Activated CD8-positive, alpha-beta memory T cell treated with anti-CD3 and anti-CD28 coated beads for 1 hour (primary cell): Measurements from ENCODE around the gene RASEF.
"Not testable (repeated sequence)": the region's sequence is repeated elsewhere in the genome, so short reads cannot be mapped to it uniquely, and the experiment has no call there.

Source experiments
- DNase-seq, 2 donors: peaks; one replicate each; pipeline ENCODE4 v3.0.0-alpha.2; 2020; ENCODE audit warnings: low read depth in 1 of 2; ENCODE audit errors: extremely low read depth in 1 of 2

RASEF gene

GRCh38 chr9:83062651-83063527 is at the start of gene RASEF:
Gene RASEF (minus strand): TSS chr9:83063142. CDS start chr9:83062867, 275 bp downstream.
- no peak for DNase-seq

- DNase-seq: no peak
Observed at GRCh38 chr9:83111169-83111568, 48.2 kb upstream of the RASEF start.

- no peak for DNase-seq
Observed at GRCh38 chr9:83109296-83109695, 46.4 kb upstream of the RASEF start.

- DNase-seq: no peak
Observed at GRCh38 chr9:83108208-83108607, 45.3 kb upstream of the RASEF start.

- DNase-seq: no peak
Observed at GRCh38 chr9:83106772-83107171, 43.8 kb upstream of the RASEF start.

- no peak for DNase-seq
Observed at GRCh38 chr9:83106263-83106662, 43.3 kb upstream of the RASEF start.

GRCh38 chr9:83097633-83098032 is 34.7 kb upstream of the RASEF start:
- no peak for DNase-seq

GRCh38 chr9:83093311-83093710 is 30.4 kb upstream of the RASEF start:
- DNase-seq: not testable (repeated sequence)

- no peak for DNase-seq
Observed at GRCh38 chr9:83081846-83082245, 18.9 kb upstream of the RASEF start.

- no peak for DNase-seq
Observed at GRCh38 chr9:83081010-83081409, 18.1 kb upstream of the RASEF start.

GRCh38 chr9:83075932-83076331 is 13.0 kb upstream of the RASEF start:
- DNase-seq: not testable (repeated sequence)

- DNase-seq: not testable (repeated sequence)
Observed at GRCh38 chr9:83072498-83072897, 9.6 kb upstream of the RASEF start.

- DNase-seq: no peak
Observed at GRCh38 chr9:83071626-83072025, 8.7 kb upstream of the RASEF start.

GRCh38 chr9:83070261-83070660 is 7.3 kb upstream of the RASEF start:
- DNase-seq: no peak

- DNase-seq: no peak
Observed at GRCh38 chr9:83069651-83070050, 6.7 kb upstream of the RASEF start.

- DNase-seq: no peak
Observed at GRCh38 chr9:83068414-83068813, 5.5 kb upstream of the RASEF start.

- DNase-seq: no peak
Observed at GRCh38 chr9:83067579-83067978, 4.6 kb upstream of the RASEF start.

GRCh38 chr9:83066771-83067170 is 3.8 kb upstream of the RASEF start:
- DNase-seq: no peak

- DNase-seq: no peak
Observed at GRCh38 chr9:83065233-83065632, 2.3 kb upstream of the RASEF start.

GRCh38 chr9:83061990-83062650 is 822 bp downstream of the RASEF start:
- no peak for DNase-seq

GRCh38 chr9:83061036-83061435 is 1.9 kb downstream of the RASEF start:
- no peak for DNase-seq

- DNase-seq: no peak
Observed at GRCh38 chr9:83060556-83060955, 2.4 kb downstream of the RASEF start.
